ENCODE data around the gene RAB8A. TPM values are rescaled to one million over a fixed set of nuclear protein-coding genes. Genes with fewer than 3 reads are reported as not detected.
"Not testable (repeated sequence)": the region's sequence is repeated elsewhere in the genome, so short reads cannot be mapped to it uniquely, and the experiment has no call there.

Gene RAB8A
- total RNA-seq, 2 donors from 2014 or later = 166 to 260 TPM

DNA sequence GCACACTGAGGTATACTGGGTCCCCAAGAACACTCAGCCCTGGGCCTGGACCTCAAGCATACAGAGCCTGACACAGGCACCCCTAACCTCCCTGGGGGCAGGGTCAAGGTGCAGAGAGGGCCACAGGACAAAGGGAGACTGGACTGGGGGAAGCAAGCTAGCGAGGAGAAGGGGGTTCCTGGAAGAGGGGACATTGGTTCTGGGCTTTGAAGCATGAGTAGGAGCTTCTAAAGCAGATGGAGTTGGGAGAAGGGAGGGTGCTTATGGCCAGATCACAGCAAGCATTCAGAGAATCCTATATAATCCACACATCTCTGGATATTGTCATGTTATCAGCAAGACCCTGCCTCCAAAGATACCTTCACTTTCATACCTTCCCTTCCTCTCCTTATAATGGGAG, 58.4 kb downstream of the RAB8A start:
- H3K36me3 Mint-ChIP-seq = no peaks in the 10 kb centered on the region
- H3K27me3 Mint-ChIP-seq = no peaks in the 10 kb centered on the region
- ATAC-seq (no peak), DNase-seq (ENCODE audit: low spot score) (no peak)
- no peak overlapping the region for H3K4me3 Mint-ChIP-seq
- peaks cover 34 to 35% of the 10 kb centered on the region in 2 donors for H3K4me1 Mint-ChIP-seq (ENCODE audit: low read depth in 2 of 2)
- no peaks in the 10 kb centered on the region for H3K9me3 Mint-ChIP-seq
- peak overlapping the region; percentile 87 to 94 for H3K27ac Mint-ChIP-seq

GRCh38 chr19:16175954-16176353, 64.3 kb downstream of the RAB8A start:
- Mint-ChIP-seq H3K27ac (no peak overlapping the region), H3K4me1 (ENCODE audit: low read depth in 2 of 2) (peaks cover 17 to 24% of the 10 kb centered on the region in 2 donors), H3K36me3 (no peaks in the 10 kb centered on the region), H3K4me3 (no peak overlapping the region), H3K9me3 (no peaks in the 10 kb centered on the region), H3K27me3 (no peaks in the 10 kb centered on the region)
- ATAC-seq (no peak), DNase-seq (ENCODE audit: low spot score) (no peak)

- ATAC-seq; H3K27me3 Mint-ChIP-seq; H3K4me3 Mint-ChIP-seq; H3K36me3 Mint-ChIP-seq; H3K27ac Mint-ChIP-seq; DNase-seq (ENCODE audit: low spot score); H3K9me3 Mint-ChIP-seq: not testable (repeated sequence)
- H3K4me1 Mint-ChIP-seq (ENCODE audit: low read depth in 2 of 2) = peaks cover 11 to 12% of the 10 kb centered on the region in 2 donors
These were observed 67.2 kb downstream of the RAB8A start for GRCh38 chr19:16178866-16179265.

- Mint-ChIP-seq H3K4me3 (no peak overlapping the region), H3K27ac (no peak overlapping the region), H3K4me1 (ENCODE audit: low read depth in 2 of 2) (peaks cover 17 to 19% of the 10 kb centered on the region in 2 donors), H3K36me3 (peaks cover 5% of the 10 kb centered on the region), H3K9me3 (no peaks in the 10 kb centered on the region), H3K27me3 (no peaks in the 10 kb centered on the region)
- DNase-seq (ENCODE audit: low spot score) = no peak
- ATAC-seq = no peak
These were observed 68.9 kb downstream of the RAB8A start for GRCh38 chr19:16180611-16181010.

Other genes with a start within 250 kb of the RAB8A start
- not detected for gene CYP4F2, start 213.8 kb upstream of the RAB8A start, total RNA-seq
- gene CYP4F11, start 177.4 kb upstream of the RAB8A start, total RNA-seq = not detected
- not detected for gene OR10H4, start 162.9 kb upstream of the RAB8A start, total RNA-seq
- gene TPM4, start 35.4 kb upstream of the RAB8A start, total RNA-seq = 100 to 1,000 TPM; 462 to 510 TPM
- gene HSH2D, start 31.8 kb downstream of the RAB8A start, total RNA-seq = 100 to 1,000 TPM; 135 to 188 TPM
- 1 to 10 TPM in 1 of 2 donors, not detected in 1; 1.4 TPM for gene CIB3, start 61.6 kb downstream of the RAB8A start, total RNA-seq
- gene FAM32A, start 73.5 kb downstream of the RAB8A start, total RNA-seq = 10 to 100 TPM; 46.7 to 60.8 TPM
- gene AP1M1, start 86.0 kb downstream of the RAB8A start, total RNA-seq = 100 to 1,000 TPM; 115 to 145 TPM
- gene KLF2, start 212.9 kb downstream of the RAB8A start, total RNA-seq = 1 to 10 TPM; 3.4 to 6.7 TPM

Measured in natural killer cell treated with Interleukin-12 subunit alpha and Interleukin-12 subunit beta and Interleukin-15 and Interleukin-18, amount 100 ng/mL, for 72 hours (primary cell).